CD4-positive, alpha-beta T cell treated with Interleukin-2 at 100 ng/mL for 4 hours (primary cell): Measurements from ENCODE around the gene SPON2.
A peak's percentile ranks its signal among the peaks of the same experiment; 100 is the strongest.
"Not testable (repeated sequence)": the region's sequence is repeated elsewhere in the genome, so short reads cannot be mapped to it uniquely, and the experiment has no call there.

Source experiments
- DNase-seq: peaks from one replicate; pipeline ENCODE4 v3.0.0-alpha.2; 2020; ENCODE audit warnings: low spot score

Gene SPON2

DNA sequence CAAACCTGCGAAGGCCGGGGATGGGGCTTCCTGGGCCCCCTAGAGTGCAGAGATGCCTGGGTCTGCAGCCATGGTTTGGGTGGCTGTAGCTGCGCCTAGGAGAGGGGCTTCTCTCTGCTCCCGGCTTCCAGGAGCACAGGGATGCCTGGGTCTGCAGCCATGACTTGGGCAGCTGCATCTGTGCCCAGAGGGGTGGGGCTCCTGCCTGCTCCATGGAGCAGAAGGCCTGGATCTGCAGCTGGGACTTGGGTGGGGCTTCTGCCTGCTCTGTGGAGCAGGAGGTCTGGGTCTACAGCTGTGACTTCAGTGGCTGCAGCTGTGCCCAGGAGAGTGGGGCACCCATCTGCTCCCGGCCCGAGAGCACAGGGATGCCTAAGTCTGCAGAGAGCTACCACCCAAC, 20.8 kb downstream of the SPON2 start:
- DNase-seq, result no peak

GRCh38 chr4:1150875-1151274, 21.5 kb downstream of the SPON2 start:
- no peak for DNase-seq

DNA sequence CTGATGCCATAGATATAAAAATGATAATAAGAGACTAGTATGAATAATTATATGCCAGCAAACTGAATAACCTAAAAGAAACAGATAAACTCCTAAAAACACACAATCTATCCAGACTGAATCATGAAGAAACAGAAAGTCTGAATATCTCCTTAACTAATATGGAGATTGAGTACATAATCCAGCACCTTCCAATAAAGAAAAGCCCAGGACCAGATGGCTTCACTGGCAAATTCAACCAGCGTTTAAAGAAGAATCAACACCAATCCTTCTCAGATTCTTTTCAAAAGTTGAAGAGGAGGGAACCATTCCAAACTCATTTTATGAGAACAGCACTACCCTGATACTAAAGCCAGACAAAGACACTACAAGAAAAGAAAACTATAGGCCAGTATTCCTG, 32.5 kb downstream of the SPON2 start:
- no peak for DNase-seq

GRCh38 chr4:1137850-1138249, 34.5 kb downstream of the SPON2 start:
- DNase-seq, result no peak

DNA sequence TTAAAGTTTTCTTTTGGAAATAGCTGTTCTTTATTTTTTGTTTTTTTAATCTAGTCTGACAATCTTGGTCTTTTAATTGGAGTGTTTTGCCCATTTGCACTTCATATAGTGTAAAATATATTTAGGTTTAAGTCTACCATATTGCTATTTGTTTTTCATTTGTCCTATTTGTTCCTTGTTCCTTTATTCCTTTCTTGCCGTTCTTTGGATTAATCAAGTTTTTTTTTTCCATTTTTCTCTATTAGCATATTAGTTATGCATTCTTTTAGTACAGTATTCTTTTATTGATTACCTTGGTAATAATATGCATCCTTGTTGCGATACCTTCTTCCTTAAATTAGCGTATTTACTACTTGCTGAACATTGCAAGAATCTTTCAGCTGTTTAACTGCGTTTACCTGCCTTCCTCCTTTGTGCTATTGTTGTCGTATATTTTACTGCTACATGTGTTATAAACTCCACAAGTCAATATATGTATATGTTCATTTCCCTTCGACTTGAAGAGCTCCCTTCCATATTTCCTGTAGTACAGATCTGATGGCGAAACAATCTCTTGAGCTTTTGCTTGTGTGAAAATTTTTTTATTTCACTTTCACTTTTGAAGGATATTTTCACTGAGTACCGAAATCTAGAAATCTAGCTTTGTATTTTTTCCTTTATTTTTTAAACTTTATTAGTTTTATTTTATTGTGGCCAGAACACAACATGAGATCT, 35.2 kb downstream of the SPON2 start:
- DNase-seq, result peak; percentile 29

DNA sequence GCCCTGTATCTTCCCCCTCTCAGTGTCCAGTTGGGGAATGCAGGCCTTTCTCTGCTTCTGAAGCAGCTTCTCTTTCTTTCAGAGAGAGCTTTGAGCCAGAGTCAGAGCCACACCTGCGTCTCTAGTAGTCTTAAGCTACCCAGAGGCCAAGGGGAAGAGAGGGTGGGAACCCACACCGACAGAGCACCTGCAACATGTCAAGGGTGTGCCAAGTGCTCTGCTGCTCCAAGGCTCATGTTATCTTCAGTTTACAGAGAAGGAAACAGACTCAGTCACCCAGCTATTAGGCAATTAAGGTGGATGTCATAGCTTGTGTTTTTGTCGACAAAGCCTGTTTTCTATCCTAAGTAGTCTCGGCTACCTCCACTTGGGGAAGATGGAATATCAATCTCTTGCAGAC, 36.3 kb downstream of the SPON2 start:
- DNase-seq, result no peak

GRCh38 chr4:1133033-1133432, 39.4 kb downstream of the SPON2 start:
- no peak for DNase-seq

- DNase-seq, result peak; percentile 82
Measured at GRCh38 chr4:1130316-1131186, 41.8 kb downstream of the SPON2 start.

DNA sequence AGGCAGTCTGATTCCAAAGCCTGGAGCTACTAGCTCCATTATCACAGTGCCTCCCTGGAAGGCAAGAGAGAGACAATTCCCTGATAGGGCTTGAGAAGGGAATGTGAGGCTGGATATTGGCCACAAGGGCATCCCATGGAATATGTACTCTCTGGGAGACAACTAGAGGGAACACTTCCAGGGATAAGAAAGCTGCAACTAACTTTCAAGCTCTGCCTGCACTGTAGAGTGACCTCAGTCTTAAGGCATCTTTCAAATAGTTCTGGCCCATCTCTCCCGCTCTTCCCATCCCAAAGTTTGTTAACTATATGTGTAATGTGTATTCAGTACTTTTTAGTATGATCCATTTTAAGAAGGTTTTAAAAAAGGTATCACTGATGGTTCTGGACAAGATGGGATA, 45.9 kb downstream of the SPON2 start:
- DNase-seq, result no peak

DNA sequence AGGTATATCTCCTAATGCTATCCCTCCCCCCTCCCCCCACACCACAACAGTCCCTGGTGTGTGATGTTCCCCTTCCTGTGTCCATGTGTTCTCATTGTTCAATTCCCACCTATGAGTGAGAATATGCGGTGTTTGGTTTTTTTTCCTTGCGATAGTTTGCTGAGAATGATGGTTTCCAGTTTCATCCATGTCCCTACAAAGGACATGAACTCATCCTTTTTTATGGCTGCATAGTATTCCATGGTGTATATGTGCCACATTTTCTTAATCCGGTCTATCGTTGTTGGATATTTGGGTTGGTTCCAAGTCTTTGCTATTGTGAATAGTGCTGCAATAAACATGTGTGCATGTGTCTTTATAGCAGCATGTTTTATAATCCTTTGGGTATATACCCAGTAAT, 46.9 kb downstream of the SPON2 start:
- not testable (repeated sequence) for DNase-seq

DNA sequence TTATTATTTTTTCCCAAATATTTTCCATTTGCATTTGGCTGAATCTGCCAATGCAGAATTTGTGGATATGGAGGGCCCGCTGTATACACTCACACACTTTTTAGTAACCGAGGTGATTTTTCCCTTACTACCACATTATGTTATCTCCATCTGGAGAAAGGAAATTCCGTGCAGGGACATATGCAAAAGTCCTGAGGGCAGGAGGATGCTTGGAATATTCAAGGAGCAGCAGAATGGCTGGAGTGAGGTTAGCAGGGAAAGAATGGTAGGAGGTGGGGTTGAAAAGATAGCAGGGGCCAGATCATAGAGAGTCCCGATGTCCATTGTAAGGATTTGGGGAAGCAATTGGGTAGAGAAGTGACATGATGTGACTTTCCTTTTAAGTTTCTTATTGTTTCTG, 47.6 kb downstream of the SPON2 start:
- no peak for DNase-seq

DNA sequence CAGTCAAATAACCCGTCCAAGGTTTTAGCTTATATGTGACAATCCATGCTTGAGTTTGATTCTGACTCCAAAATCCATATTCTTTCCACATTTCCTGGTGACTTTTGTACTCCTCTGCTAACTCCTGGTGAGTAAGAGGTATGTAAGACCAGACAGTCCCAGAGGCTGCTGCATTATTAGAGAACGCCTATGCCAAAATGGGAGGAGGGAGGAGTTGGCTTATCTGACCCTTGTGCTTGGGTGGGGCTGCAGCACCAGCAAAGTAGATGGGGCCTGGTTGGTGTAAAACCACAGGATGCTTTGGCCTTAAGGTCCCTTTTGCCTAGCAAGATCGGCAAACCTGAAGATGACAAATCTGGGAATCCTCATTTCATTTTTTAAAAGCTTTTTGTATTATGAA, 49.9 kb downstream of the SPON2 start:
- DNase-seq, result no peak
